Activated naive CD4-positive, alpha-beta T cell treated with anti-CD3 and anti-CD28 coated beads, Interleukin-2, amount 10 ng/mL, durations not matched to agents 7 days and 5 days (primary cell): Measurements from ENCODE around the gene EFNA3.

Source experiments
- CTCF ChIA-PET: fragments of 350-600 bp; sonication (Branson Sonifier 250); formaldehyde crosslinking; loops from one replicate; lab custom pipeline; 2021; ENCODE audit warnings: antibody characterized with exemption; lab: Charles Lee
- DNase-seq: peaks from one replicate; pipeline ENCODE4 v3.0.0-alpha.2; 2020
- H3K27ac Mint-ChIP-seq: one replicate; pipeline ENCODE4 v1.8.0; 2021; ENCODE audit warnings: mild to moderate bottlenecking, moderate library complexity, mixed read lengths
- H3K27me3 Mint-ChIP-seq: one replicate; pipeline ENCODE4 v1.8.0; 2021; ENCODE audit warnings: mild to moderate bottlenecking, mixed read lengths
- H3K36me3 Mint-ChIP-seq: one replicate; pipeline ENCODE4 v1.8.0; 2021; ENCODE audit warnings: mixed read lengths
- H3K4me1 Mint-ChIP-seq: one replicate; pipeline ENCODE4 v1.8.0; 2021; ENCODE audit warnings: mixed read lengths
- H3K4me3 Mint-ChIP-seq: one replicate; pipeline ENCODE4 v1.8.0; 2021; ENCODE audit warnings: mild to moderate bottlenecking, moderate library complexity, mixed read lengths
- H3K9me3 Mint-ChIP-seq: one replicate; pipeline ENCODE4 v1.8.0; 2021; ENCODE audit warnings: mixed read lengths

The EFNA3 gene

DNA sequence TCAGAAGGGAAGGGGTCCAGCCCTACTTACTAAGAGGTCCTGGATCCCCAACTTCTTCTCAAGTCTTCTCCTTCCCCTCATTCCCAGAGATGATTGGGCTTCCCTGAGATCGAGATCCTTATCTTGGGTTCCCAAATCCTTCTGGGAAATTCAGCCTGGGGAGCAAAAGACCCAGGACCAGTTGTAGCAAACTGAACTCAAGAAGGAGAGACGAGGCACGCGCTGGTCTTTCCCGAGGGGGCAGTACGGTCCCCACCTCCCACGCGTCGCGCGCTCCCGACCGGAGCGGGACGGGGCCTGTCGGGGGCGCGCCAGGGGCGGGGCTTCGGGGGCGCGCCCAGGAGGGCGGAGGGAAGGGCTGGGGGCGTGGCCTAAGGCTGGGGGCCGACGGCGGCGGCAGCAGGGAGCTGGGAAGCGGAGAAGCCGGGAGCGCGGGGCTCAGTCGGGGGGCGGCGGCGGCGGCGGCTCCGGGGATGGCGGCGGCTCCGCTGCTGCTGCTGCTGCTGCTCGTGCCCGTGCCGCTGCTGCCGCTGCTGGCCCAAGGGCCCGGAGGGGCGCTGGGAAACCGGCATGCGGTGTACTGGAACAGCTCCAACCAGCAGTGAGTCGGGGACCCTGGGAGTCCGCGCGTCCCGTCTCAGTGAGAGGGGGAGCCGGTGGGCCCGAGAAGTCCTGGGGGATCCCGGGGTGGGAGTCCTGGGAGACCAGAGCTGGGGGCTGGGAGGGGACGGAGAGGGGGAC, at the start of gene EFNA3:
Gene EFNA3, plus strand, starts transcription at position 369 of the 741 bp plus-strand sequence. Its CDS starts 105 bp downstream, at position 474.
- H3K4me1 Mint-ChIP-seq: peaks cover 76% of the 10 kb centered on the region
- DNase-seq: peak; percentile 73
- peak within 1 kb of the TSS; percentile 73 for H3K4me3 Mint-ChIP-seq
- peak within 1 kb of the TSS; percentile 68 for H3K27ac Mint-ChIP-seq
- H3K27me3 Mint-ChIP-seq: peaks cover 76% of the 10 kb centered on the region
- CTCF ChIA-PET: interaction anchor here (0.8 to 1.5 kb wide), 5 partner anchors 8 to 89 kb away, joined by 3 to 4 read pairs (median 3); no protein-coding TSS in a partner anchor
- H3K9me3 Mint-ChIP-seq: no peaks in the 10 kb centered on the region
- H3K36me3 Mint-ChIP-seq: peaks cover 6% of the 10 kb centered on the region

GRCh38 chr1:155029513-155030242, 49.0 kb upstream of the EFNA3 start:
- no peaks in the 10 kb centered on the region for H3K9me3 Mint-ChIP-seq
- no peaks in the 10 kb centered on the region for H3K36me3 Mint-ChIP-seq
- H3K27me3 Mint-ChIP-seq: peaks cover 45% of the 10 kb centered on the region
- DNase-seq: no peak
- H3K4me3 Mint-ChIP-seq: no peak overlapping the region
- no peak overlapping the region for H3K27ac Mint-ChIP-seq
- H3K4me1 Mint-ChIP-seq: no peaks in the 10 kb centered on the region
- CTCF ChIA-PET: no interaction called here

DNA sequence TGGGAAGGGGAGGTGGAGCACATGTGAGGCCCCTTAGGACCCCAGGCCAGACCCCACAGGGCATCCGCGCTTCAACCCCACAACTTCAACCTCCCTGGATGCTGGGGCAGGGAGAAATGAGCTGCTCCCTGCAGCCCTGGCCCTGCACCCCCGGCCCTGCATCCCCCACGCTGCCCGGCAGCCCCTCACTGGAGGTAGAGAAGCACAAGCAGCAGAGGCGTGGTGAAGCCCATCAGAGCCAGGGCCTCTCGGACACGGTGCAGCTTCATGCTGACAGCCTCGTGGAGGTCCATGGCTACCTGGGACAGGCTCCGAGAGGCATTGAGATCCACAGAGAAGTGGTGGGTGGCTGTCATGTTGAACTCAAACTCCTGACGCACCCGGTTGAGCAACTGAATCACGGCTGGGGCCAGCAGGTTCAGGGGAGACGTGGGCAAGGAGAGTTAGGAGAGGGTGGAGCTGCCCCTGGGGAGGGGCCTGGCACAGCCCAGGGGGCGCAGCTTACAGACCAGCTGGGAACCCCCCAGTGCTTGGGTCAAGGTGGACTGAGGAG, 48.3 kb upstream of the EFNA3 start:
- Mint-ChIP-seq H3K9me3 (no peaks in the 10 kb centered on the region), H3K27me3 (peaks cover 48% of the 10 kb centered on the region), H3K36me3 (no peaks in the 10 kb centered on the region), H3K4me3 (no peak overlapping the region), H3K27ac (no peak overlapping the region), H3K4me1 (no peaks in the 10 kb centered on the region)
- CTCF ChIA-PET: interaction anchor here (0.8 kb wide), 1 partner anchor 9 kb away, joined by 3 read pairs; no protein-coding TSS in a partner anchor
- DNase-seq: no peak

DNA sequence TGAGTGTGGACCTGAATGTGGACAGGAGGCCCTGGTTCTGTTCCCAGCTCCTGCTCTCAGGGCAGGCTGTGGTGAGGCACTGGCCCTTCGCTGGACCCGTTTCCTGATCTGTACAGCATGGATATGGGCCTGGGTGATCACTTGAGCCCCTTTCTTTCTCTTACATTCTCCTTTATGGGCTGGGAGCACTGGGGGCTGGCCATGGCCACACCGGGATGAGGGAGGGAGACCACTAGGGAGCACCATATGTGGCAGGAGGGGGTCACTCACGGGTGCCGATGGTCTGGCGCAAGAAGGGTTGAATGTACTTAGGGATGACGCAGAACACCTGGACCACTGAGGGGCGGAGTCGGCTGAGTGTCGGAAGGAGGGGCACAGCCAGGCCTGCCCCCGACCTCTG, 47.7 kb upstream of the EFNA3 start:
- Mint-ChIP-seq H3K9me3 (no peaks in the 10 kb centered on the region), H3K4me1 (no peaks in the 10 kb centered on the region), H3K27ac (no peak overlapping the region), H3K27me3 (peaks cover 48% of the 10 kb centered on the region), H3K36me3 (no peaks in the 10 kb centered on the region), H3K4me3 (no peak overlapping the region)
- CTCF ChIA-PET: interaction anchor here (0.8 kb wide), 1 partner anchor 9 kb away, joined by 3 read pairs; no protein-coding TSS in a partner anchor
- DNase-seq: no peak

- no peaks in the 10 kb centered on the region for H3K9me3 Mint-ChIP-seq
- DNase-seq: no peak
- no peaks in the 10 kb centered on the region for H3K4me1 Mint-ChIP-seq
- no peak overlapping the region for H3K4me3 Mint-ChIP-seq
- H3K27me3 Mint-ChIP-seq: peaks cover 64% of the 10 kb centered on the region
- H3K36me3 Mint-ChIP-seq: no peaks in the 10 kb centered on the region
- CTCF ChIA-PET: interaction anchor here (1.8 kb wide), 1 partner anchor 15 kb away, joined by 6 read pairs; no protein-coding TSS in a partner anchor
- H3K27ac Mint-ChIP-seq: no peak overlapping the region
Measured at GRCh38 chr1:155032886-155033285, 45.8 kb upstream of the EFNA3 start.

- Mint-ChIP-seq H3K27ac (no peak within 1 kb of the TSS), H3K4me3 (no peak within 1 kb of the TSS), H3K4me1 (no peaks in the 10 kb centered on the region), H3K9me3 (no peaks in the 10 kb centered on the region), H3K27me3 (peaks cover 70% of the 10 kb centered on the region), H3K36me3 (no peaks in the 10 kb centered on the region)
- DNase-seq: no peak
- CTCF ChIA-PET: interaction anchor here (1.0 to 1.8 kb wide), 2 partner anchors 14 to 16 kb away, joined by 3 to 6 read pairs; no protein-coding TSS in a partner anchor
Measured at GRCh38 chr1:155033524-155033923, 45.1 kb upstream of the EFNA3 start, which contains the start of the genes DCST1 and DCST2. Gene DCST1, plus strand, starts transcription at chr1:155033824. Its CDS starts 213 bp downstream, at chr1:155034037. Gene DCST2, minus strand, starts transcription at chr1:155033781. Its CDS starts 80 bp downstream, at chr1:155033701.

GRCh38 chr1:155034318-155035208, 44.1 kb upstream of the EFNA3 start:
- H3K36me3 Mint-ChIP-seq: no peaks in the 10 kb centered on the region
- DNase-seq: no peak
- H3K27ac Mint-ChIP-seq: no peak overlapping the region
- no peaks in the 10 kb centered on the region for H3K9me3 Mint-ChIP-seq
- peaks cover 5% of the 10 kb centered on the region for H3K4me1 Mint-ChIP-seq
- H3K27me3 Mint-ChIP-seq: peaks cover 72% of the 10 kb centered on the region
- H3K4me3 Mint-ChIP-seq: no peak overlapping the region
- CTCF ChIA-PET: interaction anchor here (1.0 to 1.8 kb wide), 2 partner anchors 15 to 17 kb away, joined by 3 to 6 read pairs; no protein-coding TSS in a partner anchor

DNA sequence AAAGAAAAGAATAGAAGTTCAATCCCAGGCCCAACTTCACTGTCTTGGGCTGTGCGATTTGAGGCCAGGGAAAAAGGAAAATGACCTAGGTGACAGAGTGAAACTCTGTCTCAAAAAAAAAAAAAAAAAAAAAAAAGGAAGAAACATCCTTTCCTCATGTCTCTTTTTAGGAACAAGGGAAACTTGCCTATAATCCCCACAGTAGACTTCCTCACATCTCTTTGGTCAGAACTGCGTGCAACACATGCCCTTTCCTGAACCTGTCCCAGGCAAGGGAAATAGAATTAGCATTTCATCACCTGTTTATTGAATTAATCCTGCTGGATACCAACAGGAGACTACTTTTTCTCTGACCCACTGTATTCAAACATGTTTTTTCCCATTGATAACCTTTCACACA, 42.7 kb upstream of the EFNA3 start:
- H3K4me1 Mint-ChIP-seq: peaks cover 5% of the 10 kb centered on the region
- H3K27ac Mint-ChIP-seq: no peak overlapping the region
- DNase-seq: no peak
- no peaks in the 10 kb centered on the region for H3K36me3 Mint-ChIP-seq
- no peak overlapping the region for H3K4me3 Mint-ChIP-seq
- CTCF ChIA-PET: no interaction called here
- H3K9me3 Mint-ChIP-seq: no peaks in the 10 kb centered on the region
- peaks cover 68% of the 10 kb centered on the region for H3K27me3 Mint-ChIP-seq

DNA sequence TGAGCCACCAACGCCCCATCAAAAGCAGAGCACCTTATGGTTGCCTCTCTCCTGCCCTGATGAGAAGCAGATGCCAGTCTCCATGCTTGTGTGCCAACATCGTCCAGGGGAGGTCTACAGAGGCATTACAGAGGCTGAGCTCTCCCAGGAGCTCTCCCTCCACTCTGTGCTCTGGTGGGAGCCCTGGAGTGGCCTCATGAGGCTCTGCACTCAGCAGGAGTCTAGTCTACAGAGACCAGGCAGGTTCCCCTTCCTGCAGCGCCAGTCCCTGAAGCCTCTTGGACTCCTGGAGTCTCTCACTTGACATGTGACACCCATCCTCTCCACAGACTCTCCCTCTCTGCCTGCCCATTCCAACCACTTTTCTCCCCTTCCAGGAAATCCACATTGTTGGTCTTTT, 41.6 kb upstream of the EFNA3 start:
- Mint-ChIP-seq H3K36me3 (no peaks in the 10 kb centered on the region), H3K9me3 (no peaks in the 10 kb centered on the region), H3K4me3 (no peak overlapping the region), H3K4me1 (peaks cover 5% of the 10 kb centered on the region), H3K27ac (no peak overlapping the region), H3K27me3 (peaks cover 72% of the 10 kb centered on the region)
- CTCF ChIA-PET: interaction anchor here (0.7 to 17.5 kb wide), 2 partner anchors 21 to 52 kb away, joined by 3 to 220 read pairs; partner anchors contain the start of genes ADAM15 and EFNA4
- DNase-seq: no peak

- no peak for DNase-seq
- Mint-ChIP-seq H3K27ac (no peak overlapping the region), H3K4me3 (no peak overlapping the region)
Measured at GRCh38 chr1:155037851-155038441, 40.7 kb upstream of the EFNA3 start.

GRCh38 chr1:155038602-155039307, 39.9 kb upstream of the EFNA3 start:
- CTCF ChIA-PET: interaction anchor here (0.9 to 17.5 kb wide), 3 partner anchors 8 to 46 kb away, joined by 3 to 220 read pairs (median 3); partner anchors contain the start of genes ADAM15 and EFNA4
- Mint-ChIP-seq H3K27ac (no peak overlapping the region), H3K36me3 (no peaks in the 10 kb centered on the region), H3K9me3 (no peaks in the 10 kb centered on the region), H3K4me1 (peaks cover 6% of the 10 kb centered on the region), H3K4me3 (no peak overlapping the region), H3K27me3 (peaks cover 70% of the 10 kb centered on the region)
- DNase-seq: no peak

More at GRCh38 chr1:155037851-155038441, 40.7 kb upstream of the EFNA3 start:
- Mint-ChIP-seq H3K36me3 (no peaks in the 10 kb centered on the region), H3K4me1 (peaks cover 5% of the 10 kb centered on the region), H3K27me3 (peaks cover 72% of the 10 kb centered on the region), H3K9me3 (no peaks in the 10 kb centered on the region)
- CTCF ChIA-PET: interaction anchor here (0.7 to 17.5 kb wide), 2 partner anchors 20 to 51 kb away, joined by 3 to 220 read pairs; partner anchors contain the start of genes ADAM15 and EFNA4

GRCh38 chr1:155039308-155039669, 39.3 kb upstream of the EFNA3 start:
- no peaks in the 10 kb centered on the region for H3K9me3 Mint-ChIP-seq
- no peaks in the 10 kb centered on the region for H3K36me3 Mint-ChIP-seq
- peaks cover 67% of the 10 kb centered on the region for H3K27me3 Mint-ChIP-seq
- no peak overlapping the region for H3K4me3 Mint-ChIP-seq
- H3K4me1 Mint-ChIP-seq: peaks cover 9% of the 10 kb centered on the region
- no peak overlapping the region for H3K27ac Mint-ChIP-seq
- no peak for DNase-seq
- CTCF ChIA-PET: interaction anchor here (0.9 to 17.5 kb wide), 3 partner anchors 9 to 46 kb away, joined by 3 to 220 read pairs (median 3); partner anchors contain the start of genes ADAM15 and EFNA4
